DND-41 (cell line): ENCODE data around the gene TRPM3.

Source experiments
- ATAC-seq: fragments of 200-7000 bp; cut with Tn5 transposase; 3 replicates; pipeline ENCODE4 v1.9.1; 2021; ENCODE audit warnings: low read depth; ENCODE audit not compliant: insufficient read depth
- DNase-seq: peaks from one replicate; pipeline ENCODE4 v3.0.0-alpha.2; 2020
- H2AFZ ChIP-seq: 2 replicates; pipeline ENCODE4 v1.6.0; 2012; ENCODE audit warnings: low read depth, low read length
- H3K27ac ChIP-seq: 2 replicates; pipeline ENCODE4 v1.5.1; 2012; ENCODE audit warnings: low read length, inconsistent platforms
- H3K27me3 ChIP-seq: fragments of 200-600 bp; sonication (generic); 2 replicates; pipeline ENCODE4 v1.6.0; 2012; ENCODE audit warnings: low read length, mild to moderate bottlenecking, inconsistent platforms; ENCODE audit not compliant: insufficient read depth, poor library complexity
- H3K36me3 ChIP-seq: 2 replicates; pipeline ENCODE4 v1.5.1; 2012; ENCODE audit warnings: low read length, inconsistent platforms; ENCODE audit not compliant: insufficient read depth
- H3K4me1 ChIP-seq: 2 replicates; pipeline ENCODE4 v1.5.1; 2012; ENCODE audit warnings: mild to moderate bottlenecking, low read length; ENCODE audit not compliant: insufficient read depth
- H3K4me2 ChIP-seq: 2 replicates; pipeline ENCODE4 v1.6.0; 2012; ENCODE audit warnings: mild to moderate bottlenecking, moderate library complexity, low read length, inconsistent platforms; ENCODE audit not compliant: insufficient read depth
- H3K4me3 ChIP-seq, 2 experiments: fragments of 200-600 bp in 1 of 2; shearing (Covaris generic) in 1 of 2; 2 replicates each; pipeline ENCODE4 v1.5.1; 2012 to 2016; ENCODE audit warnings: inconsistent platforms in 2 of 2, low read length in 2 of 2, mild to moderate bottlenecking in 2 of 2, low read depth in 1 of 2, moderate library complexity in 1 of 2
- H3K79me2 ChIP-seq: 2 replicates; pipeline ENCODE4 v1.6.0; 2012; ENCODE audit warnings: low read length, inconsistent platforms; ENCODE audit not compliant: insufficient read depth
- H3K9ac ChIP-seq: 2 replicates; pipeline ENCODE4 v1.6.0; 2012; ENCODE audit warnings: low read depth, mild to moderate bottlenecking, inconsistent platforms, low read length, moderate library complexity
- H3K9me3 ChIP-seq: 2 replicates; pipeline ENCODE4 v1.5.1; 2012; ENCODE audit warnings: low read length, moderate library complexity, mild to moderate bottlenecking, inconsistent platforms; ENCODE audit not compliant: insufficient read depth, severe bottlenecking
- H4K20me1 ChIP-seq: 2 replicates; pipeline ENCODE4 v1.6.0; 2012; ENCODE audit warnings: low read length; ENCODE audit not compliant: insufficient read depth
- CTCF ChIP-seq: IDR thresholded peaks from 2 replicates; pipeline ENCODE4 v1.5.1; 2012; ENCODE audit warnings: borderline replicate concordance, low read length, moderate library complexity, mild to moderate bottlenecking; ENCODE audit not compliant: poor library complexity, severe bottlenecking; ENCODE audit errors: extremely low read depth
- EZH2 ChIP-seq: IDR thresholded peaks from 3 replicates; pipeline ENCODE4 v1.6.1; 2012; ENCODE audit warnings: borderline replicate concordance, low read depth, mild to moderate bottlenecking, moderate library complexity, low read length, inconsistent platforms; ENCODE audit not compliant: severe bottlenecking

Gene TRPM3

GRCh38 chr9:70983723-70984295 lies 137.6 kb downstream of the TRPM3 start:
- H3K27ac ChIP-seq: no peak overlapping the region
- H2AFZ ChIP-seq: no peak overlapping the region
- no peaks in the 10 kb centered on the region for H3K27me3 ChIP-seq
- H3K36me3 ChIP-seq: no peaks in the 10 kb centered on the region
- H3K9me3 ChIP-seq: no peaks in the 10 kb centered on the region
- no peak overlapping the region for H3K4me2 ChIP-seq
- no peak overlapping the region for H3K4me3 ChIP-seq
- H3K9ac ChIP-seq: no peak overlapping the region
- H4K20me1 ChIP-seq: no peaks in the 10 kb centered on the region
- TF ChIP-seq EZH2 (no peak), CTCF (no peak)
- H3K79me2 ChIP-seq: no peaks in the 10 kb centered on the region
- DNase-seq (no peak), ATAC-seq (no peak)
- H3K4me1 ChIP-seq: no peaks in the 10 kb centered on the region

GRCh38 chr9:70981312-70981711 lies 140.1 kb downstream of the TRPM3 start:
- Histone ChIP-seq H3K4me1 (no peaks in the 10 kb centered on the region), H3K36me3 (no peaks in the 10 kb centered on the region), H3K9me3 (no peaks in the 10 kb centered on the region), H3K79me2 (no peaks in the 10 kb centered on the region), H4K20me1 (no peaks in the 10 kb centered on the region), H3K9ac (no peak overlapping the region), H3K27me3 (no peaks in the 10 kb centered on the region), H3K27ac (no peak overlapping the region), H2AFZ (no peak overlapping the region), H3K4me3 (no peak overlapping the region), H3K4me2 (no peak overlapping the region)
- DNase-seq: no peak
- TF ChIP-seq CTCF (no peak), EZH2 (no peak)
- ATAC-seq: no peak

GRCh38 chr9:70979966-70980365 lies 141.5 kb downstream of the TRPM3 start:
- H3K9me3 ChIP-seq: no peaks in the 10 kb centered on the region
- H3K4me1 ChIP-seq: no peaks in the 10 kb centered on the region
- no peak overlapping the region for H3K9ac ChIP-seq

More at GRCh38 chr9:70979966-70980365, 141.5 kb downstream of the TRPM3 start:
- ATAC-seq: no peak
- no peaks in the 10 kb centered on the region for H3K27me3 ChIP-seq
- no peak for TF ChIP-seq EZH2
- TF ChIP-seq CTCF: no peak
- no peak overlapping the region for H3K27ac ChIP-seq
- DNase-seq: no peak
- no peak overlapping the region for H3K4me3 ChIP-seq
- H3K4me2 ChIP-seq: no peak overlapping the region
- H3K79me2 ChIP-seq: no peaks in the 10 kb centered on the region
- H2AFZ ChIP-seq: no peak overlapping the region
- no peaks in the 10 kb centered on the region for H4K20me1 ChIP-seq
- no peaks in the 10 kb centered on the region for H3K36me3 ChIP-seq
